IPS-18a (cell line): ENCODE data around the gene HIVEP2.

Experiments
- H3K27ac ChIP-seq: one replicate; pipeline ENCODE4 v1.5.1; 2013; ENCODE audit warnings: low read length
- H3K27me3 ChIP-seq: one replicate; pipeline ENCODE4 v1.6.1; 2013; ENCODE audit warnings: mild to moderate bottlenecking, low read length; ENCODE audit not compliant: control insufficient read depth, insufficient read depth
- H3K36me3 ChIP-seq: one replicate; pipeline ENCODE4 v1.6.1; 2013; ENCODE audit warnings: low read depth, low read length; ENCODE audit not compliant: control insufficient read depth
- H3K4me1 ChIP-seq: one replicate; pipeline ENCODE4 v1.6.1; 2013; ENCODE audit warnings: low read depth, low read length; ENCODE audit not compliant: control insufficient read depth
- H3K4me3 ChIP-seq: one replicate; pipeline ENCODE4 v1.5.1; 2013; ENCODE audit warnings: low read length
- H3K9ac ChIP-seq: one replicate; pipeline ENCODE4 v1.6.1; 2013; ENCODE audit warnings: mild to moderate bottlenecking, low read length, moderate library complexity
- H3K9me3 ChIP-seq: one replicate; pipeline ENCODE4 v1.6.1; 2013; ENCODE audit warnings: low read depth, low read length; ENCODE audit not compliant: control insufficient read depth

HIVEP2 gene

GRCh38 chr6:142718667-142719191, 226.2 kb downstream of the HIVEP2 start:
- no peaks in the 10 kb centered on the region for H3K36me3 ChIP-seq
- H3K4me3 ChIP-seq = no peak overlapping the region
- H3K27ac ChIP-seq = no peak overlapping the region
- H3K27me3 ChIP-seq = no peaks in the 10 kb centered on the region
- no peak overlapping the region for H3K9ac ChIP-seq
- H3K9me3 ChIP-seq = no peaks in the 10 kb centered on the region
- no peaks in the 10 kb centered on the region for H3K4me1 ChIP-seq

- no peaks in the 10 kb centered on the region for H3K36me3 ChIP-seq
- H3K4me1 ChIP-seq = no peaks in the 10 kb centered on the region
- H3K9me3 ChIP-seq = no peaks in the 10 kb centered on the region
- no peak overlapping the region for H3K4me3 ChIP-seq
- no peaks in the 10 kb centered on the region for H3K27me3 ChIP-seq
- H3K27ac ChIP-seq = no peak overlapping the region
- no peak overlapping the region for H3K9ac ChIP-seq
Measured at GRCh38 chr6:142716097-142716496, 228.9 kb downstream of the HIVEP2 start.

GRCh38 chr6:142714951-142715785, 229.8 kb downstream of the HIVEP2 start:
- H3K9me3 ChIP-seq = no peaks in the 10 kb centered on the region
- H3K4me1 ChIP-seq = no peaks in the 10 kb centered on the region
- no peaks in the 10 kb centered on the region for H3K27me3 ChIP-seq
- no peak overlapping the region for H3K4me3 ChIP-seq
- H3K9ac ChIP-seq = no peak overlapping the region
- H3K27ac ChIP-seq = no peak overlapping the region
- no peaks in the 10 kb centered on the region for H3K36me3 ChIP-seq

GRCh38 chr6:142713959-142714358, 231.0 kb downstream of the HIVEP2 start:
- Histone ChIP-seq H3K36me3 (no peaks in the 10 kb centered on the region), H3K9me3 (no peaks in the 10 kb centered on the region), H3K4me1 (no peaks in the 10 kb centered on the region), H3K4me3 (no peak overlapping the region), H3K9ac (no peak overlapping the region), H3K27ac (no peak overlapping the region), H3K27me3 (no peaks in the 10 kb centered on the region)

- no peaks in the 10 kb centered on the region for H3K36me3 ChIP-seq
- H3K9me3 ChIP-seq = no peaks in the 10 kb centered on the region
Measured at GRCh38 chr6:142712231-142712630, 232.7 kb downstream of the HIVEP2 start.

GRCh38 chr6:142708651-142709050, 236.3 kb downstream of the HIVEP2 start:
- Histone ChIP-seq H3K4me1 (no peaks in the 10 kb centered on the region), H3K36me3 (no peaks in the 10 kb centered on the region), H3K27ac (no peak overlapping the region), H3K4me3 (no peak overlapping the region), H3K9me3 (no peaks in the 10 kb centered on the region), H3K9ac (no peak overlapping the region), H3K27me3 (no peaks in the 10 kb centered on the region)

More at GRCh38 chr6:142712231-142712630, 232.7 kb downstream of the HIVEP2 start:
- no peak overlapping the region for H3K27ac ChIP-seq
- H3K27me3 ChIP-seq = no peaks in the 10 kb centered on the region
- no peaks in the 10 kb centered on the region for H3K4me1 ChIP-seq
- H3K9ac ChIP-seq = no peak overlapping the region
- no peak overlapping the region for H3K4me3 ChIP-seq

- Histone ChIP-seq H3K27me3 (no peaks in the 10 kb centered on the region), H3K9ac (no peak overlapping the region), H3K27ac (no peak overlapping the region), H3K4me1 (peaks cover 8% of the 10 kb centered on the region), H3K4me3 (no peak overlapping the region), H3K9me3 (no peaks in the 10 kb centered on the region), H3K36me3 (no peaks in the 10 kb centered on the region)
Measured at GRCh38 chr6:142707255-142707654, 237.7 kb downstream of the HIVEP2 start.

GRCh38 chr6:142706210-142706609, 238.8 kb downstream of the HIVEP2 start:
- no peaks in the 10 kb centered on the region for H3K9me3 ChIP-seq
- H3K27ac ChIP-seq = no peak overlapping the region
- H3K4me3 ChIP-seq = no peak overlapping the region
- H3K4me1 ChIP-seq = peaks cover 8% of the 10 kb centered on the region
- no peaks in the 10 kb centered on the region for H3K36me3 ChIP-seq
- H3K9ac ChIP-seq = no peak overlapping the region
- no peaks in the 10 kb centered on the region for H3K27me3 ChIP-seq

GRCh38 chr6:142705054-142705453, 239.9 kb downstream of the HIVEP2 start:
- H3K4me1 ChIP-seq = peaks cover 8% of the 10 kb centered on the region
- no peaks in the 10 kb centered on the region for H3K27me3 ChIP-seq
- no peaks in the 10 kb centered on the region for H3K9me3 ChIP-seq
- no peak overlapping the region for H3K9ac ChIP-seq
- no peak overlapping the region for H3K4me3 ChIP-seq
- H3K27ac ChIP-seq = no peak overlapping the region
- H3K36me3 ChIP-seq = no peaks in the 10 kb centered on the region

GRCh38 chr6:142702501-142703460, 242.2 kb downstream of the HIVEP2 start:
- H3K27me3 ChIP-seq = no peaks in the 10 kb centered on the region
- peaks cover 8% of the 10 kb centered on the region for H3K4me1 ChIP-seq
- no peak overlapping the region for H3K4me3 ChIP-seq
- no peaks in the 10 kb centered on the region for H3K9me3 ChIP-seq
- no peak overlapping the region for H3K27ac ChIP-seq
- H3K9ac ChIP-seq = no peak overlapping the region
- no peaks in the 10 kb centered on the region for H3K36me3 ChIP-seq
